Measurements from ENCODE around the gene BANK1.

DNA sequence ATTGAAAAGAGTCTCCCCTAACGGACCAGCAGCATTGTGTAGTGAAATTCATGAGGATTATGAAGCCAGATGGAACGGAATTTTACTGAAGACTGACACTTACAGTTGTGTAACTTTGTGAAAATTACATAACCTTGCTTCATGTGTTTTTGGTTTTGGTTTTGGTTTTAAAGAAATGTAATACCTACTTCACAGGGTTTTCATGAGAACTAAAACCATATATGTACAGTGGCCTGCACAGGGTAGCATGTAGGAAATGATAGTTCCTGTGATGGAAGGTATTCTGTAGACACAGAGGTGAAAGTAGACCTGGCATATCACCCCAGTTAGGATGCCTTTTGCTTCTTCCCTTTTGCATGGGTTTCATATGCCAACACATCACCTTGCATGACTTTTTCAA is 247.0 kb downstream of the BANK1 start:
- TF ChIP-seq CTCF (conservative IDR thresholded peaks at IDR 0.05; ENCODE audit: low read length), result no peak
- no peak for TF ChIP-seq EZH2phosphoT487 (IDR thresholded peaks at IDR 0.05; ENCODE audit: borderline replicate concordance, low read depth, low read length)
